MM.1S (cell line): ENCODE data around the gene ZCCHC24.

ENCODE experiments used
- DNase-seq: peaks from one replicate; pipeline ENCODE4 v3.0.0-alpha.2; 2015
- H2AFZ ChIP-seq: fragments of 300-600 bp; sonication (generic); 2 replicates; pipeline ENCODE4 v1.6.0; 2016; ENCODE audit warnings: antibody characterized with exemption, low read length
- H3F3A ChIP-seq: fragments of 300-600 bp; sonication (generic); 2 replicates; pipeline ENCODE4 v1.6.1; 2016; ENCODE audit warnings: mild to moderate bottlenecking, antibody characterized with exemption, low read length, moderate library complexity, mixed read lengths; ENCODE audit not compliant: insufficient read depth
- H3K27ac ChIP-seq: fragments of 300-600 bp; sonication (generic); 2 replicates; pipeline ENCODE4 v1.5.1; 2016; ENCODE audit warnings: mild to moderate bottlenecking, low read length
- H3K27me3 ChIP-seq: fragments of 300-600 bp; sonication (generic); replicated peaks from 2 replicates; pipeline ENCODE4 v1.6.0; 2016; ENCODE audit warnings: low read length; ENCODE audit not compliant: insufficient read depth
- H3K36me3 ChIP-seq: fragments of 300-600 bp; sonication (generic); replicated peaks from 2 replicates; pipeline ENCODE4 v1.6.1; 2016; ENCODE audit warnings: mild to moderate bottlenecking, low read length, mixed read lengths; ENCODE audit not compliant: insufficient read depth
- H3K4me1 ChIP-seq: fragments of 300-600 bp; sonication (generic); 2 replicates; pipeline ENCODE4 v1.6.1; 2016; ENCODE audit warnings: low read length, mixed read lengths
- H3K4me2 ChIP-seq: fragments of 300-600 bp; sonication (generic); 2 replicates; pipeline ENCODE4 v1.6.0; 2016; ENCODE audit warnings: low read depth, low read length
- H3K4me3 ChIP-seq: fragments of 300-600 bp; sonication (generic); 2 replicates; pipeline ENCODE4 v1.5.1; 2016; ENCODE audit warnings: low read length, mixed read lengths
- H3K79me2 ChIP-seq: fragments of 300-600 bp; sonication (generic); 2 replicates; pipeline ENCODE4 v1.6.1; 2016; ENCODE audit warnings: mixed run types, low read length, mixed read lengths
- H3K9ac ChIP-seq: fragments of 300-600 bp; sonication (generic); 2 replicates; pipeline ENCODE4 v1.6.1; 2016; ENCODE audit warnings: low read length, mixed read lengths
- H3K9me2 ChIP-seq: fragments of 300-600 bp; sonication (generic); replicated peaks from 2 replicates; pipeline ENCODE4 v1.6.1; 2016; ENCODE audit warnings: mild to moderate bottlenecking, low read length, mixed read lengths; ENCODE audit not compliant: insufficient read depth
- H3K9me3 ChIP-seq: fragments of 300-600 bp; sonication (generic); replicated peaks from 2 replicates; pipeline ENCODE4 v1.6.1; 2016; ENCODE audit warnings: mild to moderate bottlenecking, low read length, mixed read lengths; ENCODE audit not compliant: insufficient read depth
- H4K20me1 ChIP-seq: fragments of 300-600 bp; sonication (generic); 2 replicates; pipeline ENCODE4 v1.6.1; 2016; ENCODE audit warnings: mild to moderate bottlenecking, low read length, moderate library complexity, mixed read lengths; ENCODE audit not compliant: insufficient read depth
- CTCF ChIP-seq: fragments of 300-600 bp; sonication (generic); IDR thresholded peaks from 2 replicates; pipeline ENCODE4 v1.5.1; 2016; ENCODE audit warnings: antibody characterized with exemption, low read length, mixed read lengths
- EZH2 ChIP-seq: fragments of 300-600 bp; sonication (generic); optimal IDR thresholded peaks from 2 replicates; pipeline ENCODE3; 2017; ENCODE audit warnings: low read depth, mild to moderate bottlenecking, antibody characterized with exemption, low read length, mixed read lengths
- EZH2phosphoT487 ChIP-seq: fragments of 300-600 bp; sonication (generic); IDR thresholded peaks from 2 replicates; pipeline ENCODE4 v1.6.1; 2018; ENCODE audit warnings: antibody characterized with exemption, low read length

Gene ZCCHC24

GRCh38 chr10:79336276-79336675 lies 109.1 kb downstream of the ZCCHC24 start:
- Histone ChIP-seq H3K4me3 (no peak overlapping the region), H3K27ac (no peak overlapping the region), H2AFZ (no peak overlapping the region)

GRCh38 chr10:79335470-79336235 lies 109.8 kb downstream of the ZCCHC24 start:
- no peaks in the 10 kb centered on the region for H3K9me2 ChIP-seq
- H3K27ac ChIP-seq: no peak overlapping the region
- H3K36me3 ChIP-seq: no peaks in the 10 kb centered on the region
- H3K4me1 ChIP-seq: peaks cover 6% of the 10 kb centered on the region
- no peaks in the 10 kb centered on the region for H4K20me1 ChIP-seq
- no peak overlapping the region for H3K4me2 ChIP-seq
- H3F3A ChIP-seq: no peaks in the 10 kb centered on the region
- H3K27me3 ChIP-seq: no peaks in the 10 kb centered on the region
- H3K79me2 ChIP-seq: no peaks in the 10 kb centered on the region
- H2AFZ ChIP-seq: no peak overlapping the region
- no peak overlapping the region for H3K9ac ChIP-seq
- no peak for DNase-seq
- H3K9me3 ChIP-seq: no peaks in the 10 kb centered on the region
- H3K4me3 ChIP-seq: no peak overlapping the region
- no peak for TF ChIP-seq EZH2
- TF ChIP-seq CTCF: no peak
- TF ChIP-seq EZH2phosphoT487: no peak

More at GRCh38 chr10:79336276-79336675, 109.1 kb downstream of the ZCCHC24 start:
- no peak overlapping the region for H3K9ac ChIP-seq
- no peak for DNase-seq
- H3K4me1 ChIP-seq: peaks cover 6% of the 10 kb centered on the region
- no peaks in the 10 kb centered on the region for H3K9me2 ChIP-seq
- no peaks in the 10 kb centered on the region for H4K20me1 ChIP-seq
- TF ChIP-seq EZH2 (no peak), CTCF (no peak), EZH2phosphoT487 (no peak)
- H3K9me3 ChIP-seq: no peaks in the 10 kb centered on the region
- H3K27me3 ChIP-seq: no peaks in the 10 kb centered on the region
- no peaks in the 10 kb centered on the region for H3F3A ChIP-seq
- no peaks in the 10 kb centered on the region for H3K36me3 ChIP-seq
- no peak overlapping the region for H3K4me2 ChIP-seq
- no peaks in the 10 kb centered on the region for H3K79me2 ChIP-seq

GRCh38 chr10:79335094-79335469 lies 110.3 kb downstream of the ZCCHC24 start:
- H3K9me2 ChIP-seq: no peaks in the 10 kb centered on the region
- peaks cover 6% of the 10 kb centered on the region for H3K4me1 ChIP-seq
- H3K4me3 ChIP-seq: no peak overlapping the region
- no peak overlapping the region for H3K4me2 ChIP-seq
- DNase-seq: no peak
- H3K27me3 ChIP-seq: no peaks in the 10 kb centered on the region
- no peaks in the 10 kb centered on the region for H3K9me3 ChIP-seq
- TF ChIP-seq EZH2phosphoT487 (no peak), CTCF (no peak), EZH2 (no peak)
- H3K27ac ChIP-seq: no peak overlapping the region
- H3K36me3 ChIP-seq: no peaks in the 10 kb centered on the region
- H3F3A ChIP-seq: no peaks in the 10 kb centered on the region
- H3K79me2 ChIP-seq: no peaks in the 10 kb centered on the region
- no peaks in the 10 kb centered on the region for H4K20me1 ChIP-seq
- no peak overlapping the region for H2AFZ ChIP-seq
- no peak overlapping the region for H3K9ac ChIP-seq
